GM13977 (cell line): ENCODE measurements around the gene MISP3.
"Not testable (repeated sequence)": the region's sequence is repeated elsewhere in the genome, so short reads cannot be mapped to it uniquely, and the experiment has no call there.

Experiments
- DNase-seq: peaks from one replicate; pipeline ENCODE4 v3.0.0; 2012; ENCODE audit warnings: low spot score
- in situ Hi-C: fragments of 300-500 bp; cut with MboI; formaldehyde crosslinking; loops from one replicate; pipeline ENCODE4 v1.12.0; 2022; ENCODE audit warnings: low sequenced_read_pairs, low pct_unique_long_range_greater_than_20kb, mixed read lengths, inconsistent platforms; ENCODE audit not compliant: unreplicated experiment
- TF ChIP-seq, protein P1 (sequence below): IDR thresholded peaks from 2 replicates; pipeline ENCODE4 v1.5.1; 2012; ENCODE audit warnings: mild to moderate bottlenecking, control low read depth; ENCODE audit not compliant: insufficient read depth; ENCODE audit errors: extremely low read depth, missing control alignments

MISP3 gene

DNA sequence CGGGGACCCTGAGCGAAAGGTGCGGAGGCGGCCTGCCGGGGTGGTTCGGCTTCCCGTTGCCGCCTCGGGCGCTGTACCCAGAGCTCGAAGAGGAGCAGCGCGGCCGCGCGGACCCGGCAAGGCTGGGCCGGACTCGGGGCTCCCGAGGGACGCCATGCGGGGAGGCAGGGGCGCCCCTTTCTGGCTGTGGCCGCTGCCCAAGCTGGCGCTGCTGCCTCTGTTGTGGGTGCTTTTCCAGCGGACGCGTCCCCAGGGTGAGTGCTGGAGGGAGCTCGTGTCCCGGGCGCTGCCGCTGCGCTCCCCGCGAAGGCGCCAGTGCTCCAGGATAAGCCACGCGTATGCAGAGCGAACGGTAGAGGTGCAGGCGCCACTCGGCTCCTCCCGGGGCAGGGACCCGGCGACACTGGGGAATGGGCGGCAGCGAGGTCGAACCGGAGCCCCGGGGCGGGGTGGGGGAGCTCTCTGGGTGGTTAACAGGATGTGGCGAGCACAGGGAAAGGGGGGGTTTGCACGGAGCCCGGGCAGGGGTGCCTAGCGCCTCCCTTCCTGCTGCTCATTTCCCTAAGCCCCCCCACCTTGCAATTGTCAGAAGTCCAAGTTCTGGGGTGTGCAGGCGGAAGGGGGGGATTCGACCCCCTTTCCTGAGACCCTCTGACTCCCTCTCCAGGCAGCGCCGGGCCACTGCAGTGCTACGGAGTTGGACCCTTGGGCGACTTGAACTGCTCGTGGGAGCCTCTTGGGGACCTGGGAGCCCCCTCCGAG is 40.7 kb upstream of the MISP3 start, which contains the start of gene IL27RA:
IL27RA (plus strand) TSS at position 44 of the 762 bp plus-strand sequence; CDS start at position 155, 111 bp downstream.
- TF ChIP-seq, protein P1, sequence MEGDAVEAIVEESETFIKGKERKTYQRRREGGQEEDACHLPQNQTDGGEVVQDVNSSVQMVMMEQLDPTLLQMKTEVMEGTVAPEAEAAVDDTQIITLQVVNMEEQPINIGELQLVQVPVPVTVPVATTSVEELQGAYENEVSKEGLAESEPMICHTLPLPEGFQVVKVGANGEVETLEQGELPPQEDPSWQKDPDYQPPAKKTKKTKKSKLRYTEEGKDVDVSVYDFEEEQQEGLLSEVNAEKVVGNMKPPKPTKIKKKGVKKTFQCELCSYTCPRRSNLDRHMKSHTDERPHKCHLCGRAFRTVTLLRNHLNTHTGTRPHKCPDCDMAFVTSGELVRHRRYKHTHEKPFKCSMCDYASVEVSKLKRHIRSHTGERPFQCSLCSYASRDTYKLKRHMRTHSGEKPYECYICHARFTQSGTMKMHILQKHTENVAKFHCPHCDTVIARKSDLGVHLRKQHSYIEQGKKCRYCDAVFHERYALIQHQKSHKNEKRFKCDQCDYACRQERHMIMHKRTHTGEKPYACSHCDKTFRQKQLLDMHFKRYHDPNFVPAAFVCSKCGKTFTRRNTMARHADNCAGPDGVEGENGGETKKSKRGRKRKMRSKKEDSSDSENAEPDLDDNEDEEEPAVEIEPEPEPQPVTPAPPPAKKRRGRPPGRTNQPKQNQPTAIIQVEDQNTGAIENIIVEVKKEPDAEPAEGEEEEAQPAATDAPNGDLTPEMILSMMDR: peak; percentile 85
- in situ Hi-C loops: no loop called here
- DNase-seq: peak; percentile 83

DNA sequence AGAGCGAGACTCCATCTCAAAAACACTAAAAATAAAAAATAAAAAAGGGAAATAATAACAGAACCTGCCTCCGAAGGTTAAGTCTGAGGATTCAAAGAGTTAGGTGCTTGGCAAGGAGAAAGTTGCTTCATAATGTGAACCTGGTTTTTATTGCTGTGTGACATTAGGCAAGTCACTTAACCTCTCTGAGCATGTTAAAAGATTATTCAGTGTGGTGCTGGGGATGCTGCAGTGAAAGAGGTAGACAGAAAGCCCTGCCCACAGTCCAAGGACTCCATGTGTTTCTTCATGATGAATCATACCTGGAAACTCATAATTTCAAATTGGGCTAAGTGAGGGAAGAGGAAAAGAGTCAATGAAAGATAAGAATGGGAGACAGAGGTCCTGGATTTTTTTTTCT is 38.6 kb upstream of the MISP3 start:
- TF ChIP-seq, protein P1: no peak
- DNase-seq: no peak
- in situ Hi-C loops: no loop called here

DNA sequence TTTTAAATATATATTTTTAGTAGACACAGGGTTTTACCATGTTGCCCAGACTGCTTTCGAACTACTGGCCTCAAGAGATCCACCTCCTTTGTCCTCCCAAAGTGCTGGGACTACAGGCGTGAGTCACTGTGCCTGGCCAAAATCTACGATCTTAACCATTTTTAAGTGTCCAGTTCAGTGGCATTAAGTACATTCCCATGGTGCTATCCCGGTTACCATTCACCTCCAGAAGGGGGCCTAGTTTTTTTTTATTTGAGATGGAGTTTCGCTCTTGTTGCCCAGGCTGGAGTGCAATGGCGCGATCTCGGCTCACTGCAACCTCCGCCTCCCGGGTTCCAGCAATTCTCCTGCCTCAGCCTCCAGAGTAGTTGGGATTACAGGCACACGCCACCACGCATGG is 37.4 kb upstream of the MISP3 start:
- DNase-seq, in situ Hi-C loops: not testable (repeated sequence)

DNA sequence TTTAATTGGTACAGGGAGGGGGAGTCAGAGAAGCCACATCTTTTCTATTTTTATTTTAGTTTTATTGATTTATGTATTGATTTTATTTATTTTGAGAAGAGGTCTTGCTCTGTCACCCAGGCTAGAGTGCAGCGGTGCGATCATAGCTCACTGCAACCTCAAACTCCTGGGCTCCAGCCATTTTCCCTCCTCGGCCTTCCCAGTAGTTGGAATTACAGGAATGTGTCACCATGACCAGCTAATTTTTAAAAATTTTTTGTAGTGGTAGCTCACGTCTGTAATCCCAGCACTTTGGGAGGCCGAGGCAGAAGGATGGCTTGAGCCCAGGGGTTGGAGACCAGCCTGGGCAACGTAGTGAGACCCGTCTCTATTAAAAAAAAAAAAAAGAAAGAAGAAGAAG is 36.9 kb upstream of the MISP3 start:
- in situ Hi-C loops: no loop called here
- TF ChIP-seq, protein P1: no peak
- DNase-seq: no peak

DNA sequence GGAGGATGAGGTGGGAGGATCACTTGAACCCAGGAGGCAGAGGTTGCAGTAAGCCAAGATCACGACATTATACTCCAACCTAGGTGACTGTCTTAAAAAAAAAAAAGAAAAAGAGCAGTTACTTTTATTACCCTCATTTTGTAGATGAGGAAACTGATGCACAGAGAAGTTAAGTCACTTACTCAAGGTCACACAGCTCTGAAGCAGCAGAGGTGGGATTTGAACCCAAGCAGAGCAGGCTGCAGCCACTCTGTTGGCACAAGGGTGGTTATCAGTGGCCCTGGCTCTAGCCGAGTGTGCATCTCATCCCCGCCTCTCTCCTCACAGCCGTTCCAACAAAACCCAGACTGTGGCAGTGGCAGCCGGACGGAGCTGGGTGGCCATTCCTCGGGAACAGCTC is 33.4 kb upstream of the MISP3 start:
- DNase-seq: no peak

DNA sequence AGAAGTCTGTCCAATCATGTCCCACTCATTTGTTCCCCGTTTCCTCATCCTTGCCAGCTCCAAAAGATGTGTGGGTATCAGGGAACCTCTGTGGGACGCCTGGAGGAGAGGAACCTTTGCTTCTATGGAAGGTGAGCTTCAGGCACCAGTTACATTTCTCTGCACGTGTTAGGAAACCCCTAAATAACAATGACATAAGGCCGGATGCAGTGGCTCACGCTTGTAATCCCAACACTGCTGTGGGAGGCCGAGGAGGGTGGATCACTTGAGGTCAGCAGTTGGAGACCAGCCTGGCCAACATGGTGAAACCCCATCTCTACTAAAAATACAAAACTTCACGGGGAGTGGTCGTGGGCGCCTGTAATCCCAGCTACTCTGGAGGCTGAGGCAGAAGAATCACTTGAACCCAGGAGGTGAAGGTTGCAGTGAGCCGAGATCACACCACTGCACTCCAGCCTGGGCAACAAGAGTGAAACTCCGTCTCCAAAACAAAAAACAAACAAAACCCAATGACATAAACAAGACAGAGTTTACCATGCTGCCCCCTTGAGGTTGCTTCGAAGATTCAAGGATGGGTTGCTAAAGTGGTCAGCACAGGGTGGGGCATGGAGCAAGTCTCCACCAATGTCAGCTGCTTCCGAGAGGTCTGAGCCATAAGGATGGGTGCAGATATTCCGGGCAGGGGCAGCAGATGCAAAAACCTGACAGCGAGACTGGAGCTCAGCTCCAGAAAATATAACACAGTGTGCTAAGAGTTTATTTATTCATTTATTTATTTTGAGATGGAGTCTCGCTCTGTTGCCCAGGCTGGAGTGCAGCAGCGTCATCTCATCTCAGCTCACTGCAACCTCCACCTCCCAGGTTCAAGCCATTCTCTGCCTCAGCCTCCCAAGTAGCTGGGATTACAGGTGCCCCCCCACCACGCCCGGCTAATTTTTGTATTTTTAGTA is 29.7 kb upstream of the MISP3 start:
- DNase-seq, in situ Hi-C loops: not testable (repeated sequence)
- TF ChIP-seq, protein P1: peak; percentile 62

More for the DNA sequence above, 33.4 kb upstream of the MISP3 start:
- in situ Hi-C loops: no loop called here
- TF ChIP-seq, protein P1: no peak

DNA sequence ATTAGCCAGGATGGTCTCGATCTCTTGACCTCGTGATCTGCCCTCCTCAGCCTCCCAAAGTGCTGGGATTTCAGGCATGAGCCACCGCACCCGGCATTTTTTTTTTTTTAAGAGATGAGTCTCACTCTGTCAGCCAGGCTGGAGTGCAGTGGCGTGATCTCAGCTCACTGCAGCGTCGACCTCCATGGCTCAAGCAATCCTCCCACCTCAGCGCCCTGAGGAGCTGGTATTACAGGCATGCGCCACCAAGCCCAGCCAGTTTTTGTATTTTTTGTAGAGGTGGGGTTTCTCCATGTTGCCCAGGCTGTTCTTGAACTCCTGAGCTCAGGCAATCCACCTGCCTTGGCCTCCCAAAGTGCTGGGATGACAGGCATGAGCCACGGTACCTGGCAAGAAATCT is 24.7 kb upstream of the MISP3 start:
- not testable (repeated sequence) for DNase-seq
- in situ Hi-C loops: loop anchor here (5.0 kb wide), 1 partner anchor 166 kb away; no protein-coding TSS in a partner anchor
